NCI-H1105 treated with DMSO at 0.1 percent for 48 hours (cell line): ENCODE data around the gene DACT3.
A peak's percentile ranks its signal among the peaks of the same experiment; 100 is the strongest.

Experiments used
- DNase-seq: peaks from one replicate; lab custom pipeline; 2025; lab: John Stamatoyannopoulos, UW

Gene DACT3

GRCh38 chr19:46661020-46661731 is at the start of gene DACT3:
Gene DACT3 (minus strand): TSS chr19:46661182. CDS start chr19:46661064, 118 bp downstream.
- DNase-seq, result peak; percentile 100

- DNase-seq, result no peak
These were observed 49.7 kb upstream of the DACT3 start for GRCh38 chr19:46710687-46711086.

- no peak for DNase-seq
These were observed 43.5 kb upstream of the DACT3 start for GRCh38 chr19:46704379-46705076.

- DNase-seq, result no peak
These were observed 39.7 kb upstream of the DACT3 start for GRCh38 chr19:46700704-46701103.

GRCh38 chr19:46698395-46699321 is 37.7 kb upstream of the DACT3 start:
- no peak for DNase-seq

GRCh38 chr19:46697204-46697960 is 36.4 kb upstream of the DACT3 start:
- no peak for DNase-seq

GRCh38 chr19:46696866-46697203 is 35.9 kb upstream of the DACT3 start:
- no peak for DNase-seq

GRCh38 chr19:46696052-46696451 is 35.1 kb upstream of the DACT3 start:
- no peak for DNase-seq

GRCh38 chr19:46693760-46694159 is 32.8 kb upstream of the DACT3 start:
- DNase-seq, result no peak

- no peak for DNase-seq
These were observed 32.1 kb upstream of the DACT3 start for GRCh38 chr19:46692918-46693722.

GRCh38 chr19:46691948-46692347 is 31.0 kb upstream of the DACT3 start:
- DNase-seq, result no peak

- DNase-seq, result no peak
These were observed 30.1 kb upstream of the DACT3 start for GRCh38 chr19:46691104-46691503.

- no peak for DNase-seq
These were observed 28.4 kb upstream of the DACT3 start for GRCh38 chr19:46689358-46689757.

GRCh38 chr19:46687438-46688145 is 26.6 kb upstream of the DACT3 start:
- DNase-seq, result no peak

GRCh38 chr19:46685189-46685588 is 24.2 kb upstream of the DACT3 start:
- DNase-seq, result no peak

GRCh38 chr19:46678110-46678732 is 17.2 kb upstream of the DACT3 start:
- no peak for DNase-seq

GRCh38 chr19:46674416-46675178 is 13.6 kb upstream of the DACT3 start:
- no peak for DNase-seq

GRCh38 chr19:46670813-46671212 is 9.8 kb upstream of the DACT3 start:
- DNase-seq, result no peak

GRCh38 chr19:46668662-46669061 is 7.7 kb upstream of the DACT3 start:
- no peak for DNase-seq
